Measurements from ENCODE around the gene CAD. TPM values are rescaled to one million over a fixed set of nuclear protein-coding genes. Genes with fewer than 3 reads are reported as not detected.

CAD gene
- total RNA-seq, 6 donors from 2014 or later, result 19.8 to 66.0 (median 33.5) TPM

GRCh38 chr2:27281855-27282559 lies 64.8 kb downstream of the CAD start, which contains the start of gene TRIM54:
TSS of gene TRIM54 (plus strand) at chr2:27282429. CDS start at chr2:27282732, 303 bp downstream.
- H3K4me3 ChIP-seq, result no peak within 1 kb of the TSS
- H3K27ac ChIP-seq, result no peak within 1 kb of the TSS
- no peak for TF ChIP-seq POLR2A (IDR thresholded peaks at IDR 0.05)
- no peak for TF ChIP-seq POLR2AphosphoS5 (IDR thresholded peaks at IDR 0.05)
- TF ChIP-seq CTCF (IDR thresholded peaks at IDR 0.05), result no peak
- TF ChIP-seq EP300 (IDR thresholded peaks at IDR 0.05), result no peak
- no peaks in the 10 kb centered on the region for H3K36me3 ChIP-seq
- no peaks in the 10 kb centered on the region for H3K9me3 ChIP-seq
- H3K4me1 ChIP-seq, result peaks cover 0 to 5% (median 0%) of the 10 kb centered on the region in 4 donors
- ATAC-seq (ENCODE audit: low FRiP score in 2 of 2), result no peak
- 75 to 79% methylated on average over 5 of the region's 5 CpGs for whole genome bisulfite sequencing, 2 donors
- no peak for DNase-seq
- no peaks in the 10 kb centered on the region for H3K27me3 ChIP-seq

GRCh38 chr2:27282892-27283291 lies 65.7 kb downstream of the CAD start:
- ATAC-seq (ENCODE audit: low FRiP score in 2 of 2), result no peak
- H3K27me3 ChIP-seq, result no peaks in the 10 kb centered on the region

GRCh38 chr2:27284996-27285395 lies 67.8 kb downstream of the CAD start:
- Histone ChIP-seq H3K36me3 (no peaks in the 10 kb centered on the region), H3K4me1 (peaks cover 0 to 2% (median 0%) of the 10 kb centered on the region in 4 donors), H3K27me3 (no peaks in the 10 kb centered on the region), H3K9me3 (no peaks in the 10 kb centered on the region), H3K27ac (no peak overlapping the region), H3K4me3 (no peak overlapping the region)
- 86 to 93% methylated on average over 1 of the region's 1 CpG for WGBS, 2 donors
- ATAC-seq (ENCODE audit: low FRiP score in 2 of 2), result no peak
- TF ChIP-seq CTCF (IDR thresholded peaks at IDR 0.05) (no peak), POLR2AphosphoS5 (IDR thresholded peaks at IDR 0.05) (no peak), EP300 (IDR thresholded peaks at IDR 0.05) (no peak), POLR2A (IDR thresholded peaks at IDR 0.05) (no peak)
- no peak for DNase-seq

More at GRCh38 chr2:27282892-27283291, 65.7 kb downstream of the CAD start:
- Histone ChIP-seq H3K4me3 (no peak overlapping the region), H3K4me1 (peaks cover 0 to 5% (median 0%) of the 10 kb centered on the region in 4 donors), H3K36me3 (no peaks in the 10 kb centered on the region), H3K9me3 (no peaks in the 10 kb centered on the region), H3K27ac (no peak overlapping the region)
- WGBS, 2 donors, result 39 to 53% methylated on average over 5 of the region's 5 CpGs
- DNase-seq, result no peak
- no peak for TF ChIP-seq EP300 (IDR thresholded peaks at IDR 0.05)

GRCh38 chr2:27285481-27285880 lies 68.3 kb downstream of the CAD start:
- no peaks in the 10 kb centered on the region for H3K4me1 ChIP-seq
- WGBS, 2 donors, result 86% methylated on average over 6 of the region's 6 CpGs

GRCh38 chr2:27288610-27289009 lies 71.4 kb downstream of the CAD start:
- no peak for DNase-seq
- Histone ChIP-seq H3K27me3 (no peaks in the 10 kb centered on the region), H3K27ac (no peak overlapping the region), H3K4me3 (no peak overlapping the region), H3K9me3 (no peaks in the 10 kb centered on the region), H3K36me3 (no peaks in the 10 kb centered on the region), H3K4me1 (no peaks in the 10 kb centered on the region)
- TF ChIP-seq POLR2A (IDR thresholded peaks at IDR 0.05) (no peak), CTCF (IDR thresholded peaks at IDR 0.05) (no peak), EP300 (IDR thresholded peaks at IDR 0.05) (peak in 1 of 4 donors; percentile 15)
- ATAC-seq (ENCODE audit: low FRiP score in 2 of 2), result no peak
- 26 to 41% methylated on average over 3 of the region's 3 CpGs for WGBS, 2 donors

More at GRCh38 chr2:27285481-27285880, 68.3 kb downstream of the CAD start:
- ATAC-seq (ENCODE audit: low FRiP score in 2 of 2) (no peak), DNase-seq (no peak)
- Histone ChIP-seq H3K4me3 (no peak overlapping the region), H3K9me3 (no peaks in the 10 kb centered on the region), H3K36me3 (no peaks in the 10 kb centered on the region), H3K27me3 (no peaks in the 10 kb centered on the region), H3K27ac (no peak overlapping the region)
- TF ChIP-seq CTCF (IDR thresholded peaks at IDR 0.05), result no peak
- TF ChIP-seq POLR2A (IDR thresholded peaks at IDR 0.05), result no peak
- no peak for TF ChIP-seq POLR2AphosphoS5 (IDR thresholded peaks at IDR 0.05)
- TF ChIP-seq EP300 (IDR thresholded peaks at IDR 0.05), result no peak
